ENCODE results near the gene MBNL2.

DNA sequence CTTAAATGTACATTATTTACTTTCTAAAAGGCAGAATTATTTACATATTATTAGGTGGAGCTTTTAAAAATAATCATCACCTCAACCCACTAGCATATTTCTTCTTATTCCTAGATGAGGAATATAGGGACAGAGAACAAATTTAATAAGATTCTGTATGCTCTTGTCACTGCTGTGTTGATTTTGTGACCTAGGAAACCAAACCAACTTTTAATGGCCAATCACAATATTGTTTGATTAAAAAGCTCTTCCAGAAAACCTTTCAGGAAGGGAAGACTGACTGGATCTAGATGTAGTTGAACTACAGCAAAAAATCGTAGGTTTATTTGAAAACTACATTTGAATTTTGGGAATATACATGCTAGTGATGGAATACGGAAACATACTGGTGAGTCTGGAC, 120.0 kb downstream of the MBNL2 start:
- TF ChIP-seq CTCF (IDR thresholded peaks at IDR 0.05; ENCODE audit: poor library complexity), result no peak
- TF ChIP-seq EZH2 (IDR thresholded peaks at IDR 0.05; ENCODE audit: borderline replicate concordance), result no peak
- no peak for TF ChIP-seq EZH2phosphoT487 (IDR thresholded peaks at IDR 0.05; ENCODE audit: low read depth, severe bottlenecking, unreplicated experiment)
